ENCODE data around the gene CD164. TPM values are rescaled to one million over a fixed set of nuclear protein-coding genes. Genes with fewer than 3 reads are reported as not detected.

Gene CD164
- total RNA-seq (2014; rRNA removed; shearing (Covaris generic)), result 79.0 and 84.7 TPM in 2 replicates

- Histone ChIP-seq H3K27me3 (ENCODE audit: control insufficient read depth, insufficient read depth, low read length) (no peaks in the 10 kb centered on the region), H3K4me3 (ENCODE audit: insufficient read depth, low read depth, low read length) (peak within 1 kb of the TSS; percentile 98), H3K36me3 (replicated peaks; ENCODE audit: control insufficient read depth, insufficient read depth, low read length) (peaks cover 3% of the 10 kb centered on the region)
- peak; percentile 97 for DNase-seq
Measured at GRCh38 chr6:109381747-109382575, at the start of gene CD164. Gene CD164 (minus strand): TSS chr6:109382467. CDS start chr6:109382378, 89 bp downstream.

GRCh38 chr6:109429496-109429895 is 47.2 kb upstream of the CD164 start:
- no peak for DNase-seq
- Histone ChIP-seq H3K27me3 (ENCODE audit: control insufficient read depth, insufficient read depth, low read length) (no peaks in the 10 kb centered on the region), H3K36me3 (replicated peaks; ENCODE audit: control insufficient read depth, insufficient read depth, low read length) (no peaks in the 10 kb centered on the region), H3K4me3 (ENCODE audit: insufficient read depth, low read depth, low read length) (no peak overlapping the region)

GRCh38 chr6:109428889-109429477 is 46.7 kb upstream of the CD164 start:
- Histone ChIP-seq H3K4me3 (ENCODE audit: insufficient read depth, low read depth, low read length) (no peak overlapping the region), H3K36me3 (replicated peaks; ENCODE audit: control insufficient read depth, insufficient read depth, low read length) (no peaks in the 10 kb centered on the region), H3K27me3 (ENCODE audit: control insufficient read depth, insufficient read depth, low read length) (no peaks in the 10 kb centered on the region)
- DNase-seq, result no peak

- DNase-seq, result no peak
- H3K4me3 ChIP-seq (ENCODE audit: insufficient read depth, low read depth, low read length), result no peak overlapping the region
- no peaks in the 10 kb centered on the region for H3K27me3 ChIP-seq (ENCODE audit: control insufficient read depth, insufficient read depth, low read length)
- H3K36me3 ChIP-seq (replicated peaks; ENCODE audit: control insufficient read depth, insufficient read depth, low read length), result no peaks in the 10 kb centered on the region
Measured at GRCh38 chr6:109424946-109425345, 42.7 kb upstream of the CD164 start.

- H3K36me3 ChIP-seq (replicated peaks; ENCODE audit: control insufficient read depth, insufficient read depth, low read length), result no peaks in the 10 kb centered on the region
- no peak for DNase-seq
- no peaks in the 10 kb centered on the region for H3K27me3 ChIP-seq (ENCODE audit: control insufficient read depth, insufficient read depth, low read length)
- H3K4me3 ChIP-seq (ENCODE audit: insufficient read depth, low read depth, low read length), result no peak overlapping the region
Measured at GRCh38 chr6:109421184-109421583, 38.9 kb upstream of the CD164 start.

DNA sequence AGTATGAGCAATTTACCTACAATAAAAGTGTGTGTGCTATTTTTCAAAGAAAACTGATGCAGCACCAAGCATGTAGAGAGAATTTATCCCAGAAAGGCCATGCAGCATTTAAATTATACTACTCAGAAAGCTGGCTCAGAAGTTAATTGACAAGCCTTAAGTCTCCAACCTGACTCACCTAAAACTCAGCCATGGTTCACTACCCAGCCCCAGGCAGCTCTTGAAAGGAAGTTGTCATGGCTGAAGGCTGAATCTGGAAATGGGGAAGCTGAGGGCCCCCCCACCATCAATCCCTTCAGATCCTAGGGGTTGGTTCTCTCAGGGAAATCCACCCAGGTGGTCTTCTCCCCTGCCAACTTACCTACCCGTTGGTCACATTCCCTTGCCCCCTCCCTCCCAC is 38.5 kb upstream of the CD164 start:
- H3K27me3 ChIP-seq (ENCODE audit: control insufficient read depth, insufficient read depth, low read length), result no peaks in the 10 kb centered on the region
- H3K36me3 ChIP-seq (replicated peaks; ENCODE audit: control insufficient read depth, insufficient read depth, low read length), result no peaks in the 10 kb centered on the region
- DNase-seq, result no peak
- no peak overlapping the region for H3K4me3 ChIP-seq (ENCODE audit: insufficient read depth, low read depth, low read length)

GRCh38 chr6:109417646-109418045 is 35.4 kb upstream of the CD164 start:
- Histone ChIP-seq H3K27me3 (ENCODE audit: control insufficient read depth, insufficient read depth, low read length) (no peaks in the 10 kb centered on the region), H3K36me3 (replicated peaks; ENCODE audit: control insufficient read depth, insufficient read depth, low read length) (no peaks in the 10 kb centered on the region), H3K4me3 (ENCODE audit: insufficient read depth, low read depth, low read length) (no peak overlapping the region)
- no peak for DNase-seq

GRCh38 chr6:109411034-109411433 is 28.8 kb upstream of the CD164 start:
- no peaks in the 10 kb centered on the region for H3K27me3 ChIP-seq (ENCODE audit: control insufficient read depth, insufficient read depth, low read length)
- H3K4me3 ChIP-seq (ENCODE audit: insufficient read depth, low read depth, low read length), result no peak overlapping the region
- no peak for DNase-seq
- no peaks in the 10 kb centered on the region for H3K36me3 ChIP-seq (replicated peaks; ENCODE audit: control insufficient read depth, insufficient read depth, low read length)

DNA sequence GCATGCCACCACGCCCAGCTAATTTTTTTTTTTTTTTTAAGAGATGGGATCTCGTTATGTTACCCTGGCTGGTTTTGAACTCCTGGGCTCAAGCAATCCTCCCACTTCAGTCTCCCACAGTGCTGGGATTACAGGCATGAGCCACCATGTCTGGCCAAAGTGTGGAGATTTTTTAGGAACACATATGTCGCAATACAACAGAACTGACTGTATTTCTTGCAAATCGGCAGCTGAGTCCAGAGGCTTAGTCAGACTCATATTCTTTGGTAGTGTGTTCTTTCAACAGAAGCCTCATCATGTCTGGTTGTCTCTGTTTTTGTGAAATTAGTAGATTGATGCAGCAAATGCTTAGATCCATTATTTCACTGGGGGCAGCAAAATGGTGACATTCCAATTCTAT is 23.9 kb upstream of the CD164 start:
- Histone ChIP-seq H3K4me3 (ENCODE audit: insufficient read depth, low read depth, low read length) (no peak overlapping the region), H3K27me3 (ENCODE audit: control insufficient read depth, insufficient read depth, low read length) (no peaks in the 10 kb centered on the region), H3K36me3 (replicated peaks; ENCODE audit: control insufficient read depth, insufficient read depth, low read length) (no peaks in the 10 kb centered on the region)
- DNase-seq, result no peak

- Histone ChIP-seq H3K27me3 (ENCODE audit: control insufficient read depth, insufficient read depth, low read length) (no peaks in the 10 kb centered on the region), H3K4me3 (ENCODE audit: insufficient read depth, low read depth, low read length) (no peak overlapping the region), H3K36me3 (replicated peaks; ENCODE audit: control insufficient read depth, insufficient read depth, low read length) (no peaks in the 10 kb centered on the region)
- DNase-seq, result peak; percentile 53
Measured at GRCh38 chr6:109397020-109397419, 14.8 kb upstream of the CD164 start.

DNA sequence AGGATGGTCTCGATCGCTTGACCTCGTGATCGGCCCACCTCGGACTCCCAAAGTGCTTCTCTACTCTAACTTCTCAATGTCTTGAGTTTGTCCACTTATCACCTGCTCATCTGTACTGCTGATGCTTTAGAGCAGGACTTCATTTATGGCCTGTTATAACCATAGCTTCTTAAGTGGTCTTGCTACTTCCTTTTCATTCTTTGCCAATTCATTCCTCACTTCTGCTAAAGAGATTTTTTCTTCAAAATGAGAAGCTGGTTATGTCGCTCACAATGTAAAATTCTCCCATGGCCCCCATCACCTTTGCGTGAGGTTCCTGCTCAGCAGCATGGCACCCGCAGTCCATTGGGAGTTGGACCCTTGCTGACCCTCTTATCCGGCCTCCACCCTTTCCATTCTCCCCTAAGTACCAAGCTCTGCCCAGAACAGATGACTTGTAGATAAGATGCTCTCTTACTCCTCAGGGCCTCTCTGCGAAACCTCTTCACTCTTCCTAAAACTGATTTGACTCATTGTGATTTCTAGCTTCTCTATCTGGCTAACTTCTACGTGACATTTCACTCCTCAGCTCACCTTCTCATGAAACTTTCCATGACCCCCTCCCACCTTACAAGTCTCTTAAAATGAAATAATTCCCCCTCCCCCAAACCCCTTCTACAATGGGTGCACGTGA is 13.9 kb upstream of the CD164 start:
- no peak for DNase-seq
- Histone ChIP-seq H3K36me3 (replicated peaks; ENCODE audit: control insufficient read depth, insufficient read depth, low read length) (no peaks in the 10 kb centered on the region), H3K4me3 (ENCODE audit: insufficient read depth, low read depth, low read length) (no peak overlapping the region), H3K27me3 (ENCODE audit: control insufficient read depth, insufficient read depth, low read length) (no peaks in the 10 kb centered on the region)

- no peaks in the 10 kb centered on the region for H3K27me3 ChIP-seq (ENCODE audit: control insufficient read depth, insufficient read depth, low read length)
- DNase-seq, result no peak
- no peak overlapping the region for H3K4me3 ChIP-seq (ENCODE audit: insufficient read depth, low read depth, low read length)
- no peaks in the 10 kb centered on the region for H3K36me3 ChIP-seq (replicated peaks; ENCODE audit: control insufficient read depth, insufficient read depth, low read length)
Measured at GRCh38 chr6:109393886-109394281, 11.6 kb upstream of the CD164 start.

DNA sequence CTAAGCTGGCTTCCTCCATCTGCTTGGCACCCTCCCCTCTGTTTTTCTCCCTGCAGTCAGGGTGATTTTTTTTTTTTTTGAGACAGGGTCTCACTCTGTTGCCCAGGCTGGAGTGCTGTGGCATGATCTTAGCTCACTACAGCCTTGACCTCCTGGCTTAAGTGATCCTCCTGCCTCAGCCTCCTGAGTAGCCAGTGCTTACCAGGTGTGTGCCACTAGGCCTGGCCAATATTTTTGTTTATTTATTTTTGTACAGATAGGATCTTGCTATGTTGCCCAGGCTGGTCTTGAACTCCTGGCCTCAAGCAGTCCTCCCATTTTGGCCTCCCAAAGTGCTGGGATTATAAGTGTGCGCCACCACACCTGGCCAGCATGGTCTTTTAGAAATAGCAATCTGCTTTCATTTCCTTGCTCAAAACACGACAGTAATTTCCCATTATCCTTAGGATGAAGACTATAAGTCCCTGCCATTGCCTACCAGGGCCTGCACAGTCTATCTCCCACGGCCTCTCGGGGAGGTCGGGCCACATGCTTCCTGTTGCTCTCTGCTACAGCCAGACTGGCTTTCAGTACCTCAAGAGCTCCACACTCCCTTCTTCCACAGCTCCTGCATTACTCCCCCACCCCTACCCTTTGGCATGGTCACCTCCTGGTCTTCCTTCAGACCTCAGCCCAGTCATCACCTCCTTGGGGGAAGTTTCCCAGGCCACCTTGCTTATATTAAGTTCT is 11.1 kb upstream of the CD164 start:
- Histone ChIP-seq H3K27me3 (ENCODE audit: control insufficient read depth, insufficient read depth, low read length) (no peaks in the 10 kb centered on the region), H3K36me3 (replicated peaks; ENCODE audit: control insufficient read depth, insufficient read depth, low read length) (no peaks in the 10 kb centered on the region), H3K4me3 (ENCODE audit: insufficient read depth, low read depth, low read length) (no peak overlapping the region)
- no peak for DNase-seq

- Histone ChIP-seq H3K27me3 (ENCODE audit: control insufficient read depth, insufficient read depth, low read length) (no peaks in the 10 kb centered on the region), H3K36me3 (replicated peaks; ENCODE audit: control insufficient read depth, insufficient read depth, low read length) (no peaks in the 10 kb centered on the region), H3K4me3 (ENCODE audit: insufficient read depth, low read depth, low read length) (no peak overlapping the region)
- no peak for DNase-seq
Measured at GRCh38 chr6:109389650-109390274, 7.5 kb upstream of the CD164 start.
